RCC 7860 (cell line): Measurements from ENCODE around the gene TMEM126B.
"Not testable (repeated sequence)": the region's sequence is repeated elsewhere in the genome, so short reads cannot be mapped to it uniquely, and the experiment has no call there.

ENCODE experiments used
- DNase-seq: peaks from one replicate; pipeline ENCODE4 v3.0.0-alpha.2; 2015; ENCODE audit warnings: low spot score
- FAIRE-seq: peaks from 2 replicates; lab custom pipeline; 2012; peaks lifted over from hg19 to GRCh38; lab: Jason Lieb, UNC

The TMEM126B gene

DNA sequence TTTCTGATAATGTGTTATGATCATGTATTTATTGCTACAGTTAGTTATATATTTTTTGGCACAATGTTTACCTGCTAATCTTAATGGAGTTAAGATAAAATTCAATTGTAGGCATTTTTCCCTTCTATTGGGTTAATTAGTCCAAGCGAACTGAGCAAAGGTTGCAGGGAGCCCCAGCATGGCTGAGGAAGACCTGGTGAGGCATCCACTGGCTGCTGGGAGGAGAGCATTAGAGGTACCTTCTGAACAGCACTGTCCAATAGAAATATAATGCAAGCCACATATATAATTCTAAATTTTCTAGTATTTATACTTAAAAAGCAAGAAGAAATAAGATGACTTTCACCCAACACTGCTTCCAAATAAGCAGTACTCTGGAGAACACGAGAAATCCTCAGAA lies 18.7 kb downstream of the TMEM126B start:
- FAIRE-seq (no peak), DNase-seq (no peak)

DNA sequence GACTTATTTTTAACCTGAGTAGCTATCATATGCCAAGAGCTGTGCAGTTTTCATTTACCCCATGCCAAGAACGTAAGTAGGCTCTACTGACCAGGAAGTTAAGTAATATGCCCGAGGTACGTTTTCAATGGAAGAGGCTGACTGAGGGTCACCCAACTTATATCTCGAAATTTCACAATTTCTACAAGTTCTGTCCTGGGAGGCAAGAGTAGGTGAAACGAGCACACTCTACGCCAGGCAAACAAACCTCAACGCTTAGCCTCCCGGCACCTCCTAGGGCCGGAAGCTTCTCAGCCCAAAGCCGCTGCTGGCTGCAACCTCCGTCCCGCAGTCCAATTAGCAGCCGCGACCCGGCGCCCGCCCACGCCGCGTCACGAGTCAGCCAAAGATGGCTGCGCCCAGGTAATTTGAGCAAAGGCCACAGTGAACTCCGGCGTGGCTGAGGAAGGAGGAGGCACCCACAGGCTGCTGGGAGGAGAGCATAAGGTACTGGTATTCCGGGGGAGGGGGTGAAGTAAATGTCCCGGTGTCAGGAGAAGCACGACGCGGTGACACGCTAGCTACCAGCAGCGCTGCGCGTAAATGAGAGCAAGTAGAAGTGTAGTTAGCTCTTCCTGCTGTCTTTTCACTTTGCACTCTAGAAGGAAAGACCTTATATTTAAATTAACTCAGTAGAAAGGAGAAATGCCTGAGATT lies 19.4 kb downstream of the TMEM126B start, which contains the start of gene TMEM126A:
TMEM126A (plus strand) TSS at position 364 of the 696 bp plus-strand sequence. CDS start 2,289 bp downstream, outside the sequence.
- DNase-seq (peak; percentile 62), FAIRE-seq (peak; percentile 40)

DNA sequence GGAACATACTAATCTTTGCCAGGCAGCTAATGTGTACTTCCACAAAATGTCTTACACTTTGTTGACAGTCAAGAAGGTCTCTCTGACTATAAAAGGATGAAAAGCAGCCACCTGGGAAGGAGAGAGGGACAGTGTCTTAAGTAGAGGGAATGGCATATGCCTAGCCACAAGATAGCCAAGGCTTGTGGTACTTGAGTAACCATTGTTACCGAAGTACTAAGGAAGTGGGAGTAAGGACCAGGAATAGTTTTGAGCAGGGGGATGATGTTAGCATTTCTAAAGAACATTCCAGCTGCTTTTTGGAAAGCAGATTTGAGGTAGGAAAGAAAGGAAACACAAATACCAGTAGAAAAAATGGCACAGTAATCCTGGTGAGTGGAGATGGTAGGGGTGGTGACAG lies 22.7 kb downstream of the TMEM126B start:
- no peak for FAIRE-seq
- no peak for DNase-seq

DNA sequence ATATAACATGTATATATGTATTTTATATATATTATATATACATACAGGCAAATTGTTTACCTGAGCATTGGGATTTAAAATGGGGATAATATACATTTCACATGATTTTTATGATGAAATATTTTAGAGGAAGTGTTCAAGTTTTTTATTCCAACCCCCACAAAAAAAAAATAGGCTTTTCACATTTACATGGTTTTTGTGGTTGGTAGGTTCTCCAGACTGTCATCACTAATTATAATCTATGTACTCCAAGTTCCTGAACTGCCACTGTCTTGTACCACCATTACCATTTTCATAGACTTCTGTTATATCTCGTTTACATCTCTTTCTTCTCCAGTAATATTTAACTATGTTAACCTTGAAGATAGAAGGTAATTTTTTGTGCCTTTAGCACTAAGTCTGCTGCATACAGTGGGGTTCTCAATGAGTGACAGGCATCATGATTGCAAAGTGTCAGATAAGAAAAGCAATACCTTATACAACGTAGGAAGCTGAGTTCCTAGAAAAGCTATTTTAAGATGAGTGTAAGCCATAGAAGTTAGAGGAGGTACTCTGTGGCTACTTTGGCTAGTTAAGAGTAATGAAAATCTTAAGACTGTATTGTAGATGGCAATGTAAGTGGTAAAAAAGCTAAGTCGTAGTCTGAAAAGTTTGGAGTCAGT lies 24.5 kb downstream of the TMEM126B start:
- FAIRE-seq (no peak), DNase-seq (no peak)

DNA sequence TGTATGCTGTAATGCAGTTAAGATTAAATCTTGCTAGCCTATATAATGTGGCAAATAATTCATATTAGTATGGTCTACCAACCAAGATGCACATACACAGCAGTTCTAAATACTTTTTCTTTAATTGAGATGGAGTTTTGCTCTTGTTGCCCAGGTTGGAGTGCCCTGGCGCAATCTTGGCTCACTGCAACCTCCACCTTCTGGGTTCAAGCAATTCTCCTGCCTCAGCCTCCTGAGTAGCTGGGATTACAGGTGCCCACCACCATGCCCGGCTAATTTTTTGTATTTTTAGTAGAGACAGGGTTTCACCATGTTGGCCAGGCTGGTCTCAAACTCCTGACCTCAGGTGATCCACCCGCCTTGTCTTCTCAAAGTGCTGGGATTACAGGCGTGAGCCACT lies 25.9 kb downstream of the TMEM126B start:
- FAIRE-seq, DNase-seq: not testable (repeated sequence)

DNA sequence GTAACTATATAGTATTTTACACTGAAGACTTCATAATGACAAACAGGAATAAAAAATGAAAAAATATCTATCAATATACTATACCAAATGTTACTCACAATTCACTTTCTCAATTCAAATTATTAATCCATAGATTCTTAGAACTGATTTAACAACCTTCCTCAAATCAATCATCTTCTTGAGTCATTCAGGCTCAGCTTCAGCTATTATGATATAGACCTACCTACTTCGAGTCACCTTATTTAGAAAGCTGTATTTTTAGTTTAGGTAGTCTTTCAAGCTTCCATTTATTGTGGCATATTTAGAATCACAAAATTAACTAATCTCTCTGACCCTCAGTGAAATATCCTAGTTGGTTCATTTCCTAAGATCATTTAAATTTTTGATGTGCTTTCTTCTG lies 28.4 kb downstream of the TMEM126B start:
- no peak for FAIRE-seq
- DNase-seq, result no peak

DNA sequence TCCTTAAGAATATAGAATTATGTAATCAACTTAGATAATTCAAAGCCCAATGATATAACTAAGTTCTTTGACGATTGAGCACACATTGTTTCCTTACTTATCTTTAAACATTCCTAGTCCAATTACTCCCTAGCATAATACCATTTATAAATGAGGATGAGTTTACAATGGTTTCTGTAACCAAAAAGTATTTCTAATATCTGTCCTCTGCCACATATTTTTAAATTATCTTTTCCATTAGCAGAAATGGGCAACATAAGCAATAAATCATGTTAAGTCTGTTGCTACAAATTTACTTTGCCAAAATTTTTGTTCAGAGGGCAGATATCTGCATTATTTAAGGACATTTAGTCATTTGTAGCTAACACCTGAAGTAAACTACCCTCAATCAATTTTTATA lies 29.8 kb downstream of the TMEM126B start:
- FAIRE-seq (no peak), DNase-seq (no peak)

DNA sequence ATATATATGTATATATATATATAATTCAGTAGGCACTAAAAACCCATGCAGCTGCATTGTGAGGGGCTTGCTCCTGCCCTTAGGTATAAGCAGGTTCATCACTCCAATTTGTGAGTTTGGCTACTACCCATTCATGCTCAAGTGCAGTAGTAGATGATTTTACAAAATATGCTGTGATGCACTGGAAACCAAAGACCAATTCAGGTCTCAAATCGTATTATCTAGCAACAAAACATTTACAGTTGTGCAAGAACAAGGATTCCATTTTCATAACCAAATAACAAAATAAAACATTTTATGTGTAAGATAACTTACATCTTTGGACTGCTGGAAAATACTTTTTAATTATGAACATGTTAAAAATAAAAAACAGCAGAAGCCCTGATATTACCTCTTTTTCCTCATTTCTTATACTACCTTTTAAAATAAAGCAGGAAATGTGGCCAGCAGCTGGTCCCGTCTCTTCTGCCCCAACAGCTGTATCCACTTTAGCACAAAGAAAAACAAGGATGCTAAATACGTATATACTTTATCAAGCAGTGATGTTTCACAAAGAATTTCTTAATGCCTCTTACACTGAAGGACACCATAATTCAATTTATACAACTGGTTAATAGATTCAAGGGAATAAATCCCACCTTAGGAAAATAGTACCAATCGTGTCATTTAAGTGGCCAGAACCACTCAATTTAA lies 33.7 kb downstream of the TMEM126B start:
- no peak for FAIRE-seq
- DNase-seq, result no peak

DNA sequence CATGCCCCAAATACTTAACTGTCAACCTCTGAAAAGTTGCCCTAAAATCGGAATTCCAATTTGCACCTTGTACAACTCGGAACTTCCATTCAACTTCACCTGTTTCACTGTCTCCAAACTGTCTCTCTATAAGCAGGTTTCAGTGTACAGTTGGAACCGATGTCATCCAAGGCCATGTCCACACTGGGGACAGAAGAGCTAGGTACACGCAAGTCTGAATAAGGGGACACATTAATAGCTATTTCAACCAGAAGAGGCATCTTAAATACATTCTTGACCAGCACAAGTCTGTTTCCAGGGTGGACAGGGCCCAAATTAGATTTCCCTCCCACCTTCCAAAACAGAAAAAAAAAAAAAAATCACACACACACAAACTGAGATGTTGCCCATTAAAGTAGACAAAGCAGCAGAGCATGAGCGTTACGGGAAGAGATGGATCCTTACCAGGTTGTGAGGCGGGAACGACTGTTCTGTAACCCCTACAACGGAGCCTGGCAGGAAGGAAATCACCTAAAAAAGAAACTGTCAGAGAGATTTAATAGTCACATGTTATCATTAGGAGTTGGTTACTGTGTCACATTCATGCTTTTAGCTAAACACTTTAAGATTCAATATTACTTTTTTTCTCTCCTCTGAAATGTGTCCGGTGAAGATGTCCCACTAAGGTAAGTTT lies 34.8 kb downstream of the TMEM126B start:
- DNase-seq (no peak), FAIRE-seq (no peak)

DNA sequence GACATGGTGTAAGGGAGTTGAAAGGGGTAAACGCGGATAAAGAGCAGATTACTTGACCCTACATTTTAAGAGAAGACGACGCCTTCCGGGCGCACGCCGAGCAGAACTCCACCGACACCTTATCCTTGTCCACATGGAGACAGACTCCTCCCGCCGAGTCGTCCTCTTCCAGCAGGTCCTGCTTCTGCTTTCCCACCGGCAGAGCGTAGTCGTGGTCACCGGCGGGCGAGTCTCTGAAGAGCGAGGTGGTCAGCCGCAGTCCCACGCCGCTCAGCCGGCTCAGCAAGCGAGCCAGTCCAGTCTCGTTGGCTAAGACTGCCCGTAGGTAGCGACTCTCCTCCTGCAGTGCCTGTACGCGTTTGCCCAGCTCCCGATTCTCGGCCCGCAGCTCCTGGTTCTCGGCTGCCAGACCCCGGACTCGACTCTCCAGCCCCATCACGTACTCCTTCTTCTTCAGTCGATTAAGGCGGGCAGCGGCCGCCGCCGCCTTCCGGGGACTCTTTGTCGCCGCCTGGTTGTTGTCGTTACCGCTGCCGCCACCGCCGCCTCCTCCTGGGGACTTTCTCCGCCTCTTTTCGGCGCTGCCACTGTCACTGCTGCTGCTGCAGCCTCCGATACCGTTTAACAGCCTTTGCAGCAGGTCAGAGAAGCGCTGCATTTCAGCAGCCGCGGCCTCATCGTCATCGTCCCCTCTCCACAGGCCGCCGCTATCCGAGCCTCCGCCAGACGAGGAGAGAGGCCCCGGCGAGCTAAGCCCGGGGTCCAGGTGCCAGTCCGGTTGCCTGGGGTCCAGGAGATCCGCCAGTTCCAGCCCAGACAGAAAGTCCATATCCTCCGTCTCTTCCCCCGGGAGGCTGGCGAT lies 35.6 kb downstream of the TMEM126B start:
- FAIRE-seq, result no peak

DNA sequence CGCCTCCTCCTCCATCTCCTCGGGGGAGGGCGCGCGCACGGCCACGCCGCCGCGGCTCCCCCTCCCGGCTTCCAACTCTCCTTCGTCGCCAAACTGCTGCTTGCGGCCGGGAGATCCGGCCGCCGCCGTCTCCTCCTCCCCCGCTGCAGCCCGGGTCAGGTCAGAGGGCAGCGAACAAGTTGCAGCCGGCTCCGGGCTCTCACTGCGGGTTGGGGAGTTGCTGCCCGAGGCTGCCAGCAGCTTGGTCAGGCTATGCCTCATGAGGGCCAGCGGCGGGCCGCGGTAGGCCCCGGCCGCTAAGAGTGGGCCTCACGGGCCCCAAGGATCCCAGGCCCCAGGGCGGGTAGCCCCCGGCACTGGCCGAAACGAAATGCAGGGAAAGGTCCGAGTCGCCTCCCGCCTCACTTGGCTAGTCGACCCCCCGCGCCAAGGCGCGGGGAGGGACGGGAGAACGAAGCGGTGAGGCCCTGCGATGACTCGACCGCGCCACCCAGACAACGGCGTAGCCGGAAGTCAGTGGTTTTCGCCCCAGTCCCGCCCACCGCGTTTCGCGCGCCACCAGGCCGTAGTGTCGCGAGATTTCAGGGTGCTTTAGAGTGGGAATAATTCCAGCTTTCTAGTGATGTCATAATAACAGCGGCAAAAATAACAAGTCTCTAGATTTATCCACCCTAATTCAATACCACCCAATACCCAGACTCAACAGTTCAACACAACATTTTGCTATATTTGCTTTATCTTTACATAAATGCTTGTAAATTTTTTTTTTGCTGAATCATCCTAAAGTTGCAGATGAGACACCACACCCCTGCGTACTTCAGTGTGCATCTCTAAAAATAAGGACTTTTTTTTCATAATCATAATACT lies 36.5 kb downstream of the TMEM126B start, which contains the start of gene CREBZF:
CREBZF (minus strand) TSS at position 515 of the 867 bp plus-strand sequence; CDS start at position 261, 254 bp downstream.
- DNase-seq, result peak; percentile 84
- FAIRE-seq, result peak; percentile 72

More for the DNA sequence above, 35.6 kb downstream of the TMEM126B start:
- peak; percentile 54 for DNase-seq

DNA sequence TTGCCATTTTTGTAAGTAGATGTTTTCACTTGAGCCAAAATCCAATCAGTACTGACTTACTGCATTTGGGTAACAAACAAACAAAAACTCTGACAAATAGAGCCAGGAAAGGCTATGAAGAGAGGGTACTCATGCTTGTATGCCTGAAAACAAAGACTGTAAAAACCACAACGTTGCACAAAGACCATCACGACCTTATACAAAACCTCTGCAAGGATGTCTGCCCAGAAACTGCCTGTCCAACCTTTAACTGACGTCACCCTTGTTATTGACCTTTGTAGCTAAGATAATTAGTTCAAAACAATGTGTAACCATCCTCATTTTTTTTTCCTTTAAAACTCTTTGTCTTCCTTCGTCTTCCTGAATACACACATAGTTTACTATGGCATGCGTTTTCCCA lies 37.3 kb downstream of the TMEM126B start:
- FAIRE-seq (no peak), DNase-seq (no peak)

DNA sequence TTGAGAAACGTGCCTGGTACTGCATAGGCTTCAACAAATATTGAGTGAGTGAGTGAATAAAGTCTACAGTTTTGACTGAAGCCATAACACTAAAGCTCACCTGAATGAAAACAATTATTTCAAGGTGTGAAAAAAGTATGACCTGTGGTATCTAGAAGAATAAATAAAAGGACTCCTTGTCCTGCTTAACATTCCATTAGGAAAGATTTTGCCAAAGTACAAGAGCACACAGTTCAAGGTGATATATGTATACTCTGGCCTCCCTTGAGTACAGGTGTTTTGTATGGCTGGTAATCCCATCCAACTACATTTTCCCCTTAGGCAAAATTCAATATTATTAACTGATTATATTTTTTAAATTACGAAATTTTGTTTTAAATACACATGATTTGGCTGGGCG lies 38.3 kb downstream of the TMEM126B start:
- FAIRE-seq, result no peak
- no peak for DNase-seq

DNA sequence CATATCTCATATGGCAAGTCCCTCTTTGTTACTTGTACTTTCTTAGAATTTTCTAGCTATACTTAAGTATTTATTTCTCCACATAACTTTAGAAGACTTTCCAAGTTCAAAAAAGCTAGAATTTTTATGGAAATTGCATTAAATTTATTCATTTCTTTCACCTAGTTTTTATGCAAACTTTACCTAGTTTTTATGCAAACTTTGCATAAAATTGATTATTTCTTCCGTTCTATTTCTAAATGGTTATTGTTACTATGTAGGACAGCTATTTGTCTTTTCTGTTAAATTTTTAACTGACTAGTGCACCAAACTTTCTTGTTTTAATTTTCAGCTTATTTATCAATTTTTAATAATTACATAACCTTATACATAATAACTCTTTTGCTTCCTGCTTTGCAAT lies 39.8 kb downstream of the TMEM126B start:
- FAIRE-seq (no peak), DNase-seq (no peak)

DNA sequence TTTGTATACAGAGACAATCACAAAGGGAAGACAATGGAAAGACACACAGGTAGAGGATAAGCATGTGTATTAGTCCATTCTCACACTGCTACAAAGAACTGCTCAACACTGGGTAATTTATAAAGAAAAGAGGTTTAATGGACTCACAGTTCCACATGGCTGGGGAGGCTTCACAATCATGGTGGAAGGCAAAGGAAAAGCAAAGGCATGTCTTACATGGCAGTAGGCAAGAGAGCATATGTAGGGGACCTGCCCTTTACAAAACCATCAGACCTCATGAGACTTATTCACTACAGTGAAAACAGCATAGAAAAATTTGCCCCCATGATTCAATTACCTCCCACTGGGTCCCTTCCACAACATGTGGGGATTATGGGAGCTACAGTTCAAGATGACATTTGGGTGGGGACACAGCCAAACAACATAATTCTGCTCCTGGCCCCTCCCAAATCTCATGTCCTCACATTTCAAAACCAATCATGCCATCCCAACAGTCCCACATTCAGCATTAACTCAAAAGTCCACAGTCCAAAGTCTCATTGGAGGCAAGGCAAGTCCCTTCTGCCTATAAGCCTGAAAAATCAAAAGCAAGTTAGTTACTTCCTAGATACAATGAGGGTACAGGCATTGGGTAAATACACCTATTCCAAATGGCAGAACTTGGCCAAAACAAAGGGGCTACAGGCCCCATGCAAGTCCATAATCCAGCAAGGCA lies 42.7 kb downstream of the TMEM126B start:
- not testable (repeated sequence) for FAIRE-seq, DNase-seq

DNA sequence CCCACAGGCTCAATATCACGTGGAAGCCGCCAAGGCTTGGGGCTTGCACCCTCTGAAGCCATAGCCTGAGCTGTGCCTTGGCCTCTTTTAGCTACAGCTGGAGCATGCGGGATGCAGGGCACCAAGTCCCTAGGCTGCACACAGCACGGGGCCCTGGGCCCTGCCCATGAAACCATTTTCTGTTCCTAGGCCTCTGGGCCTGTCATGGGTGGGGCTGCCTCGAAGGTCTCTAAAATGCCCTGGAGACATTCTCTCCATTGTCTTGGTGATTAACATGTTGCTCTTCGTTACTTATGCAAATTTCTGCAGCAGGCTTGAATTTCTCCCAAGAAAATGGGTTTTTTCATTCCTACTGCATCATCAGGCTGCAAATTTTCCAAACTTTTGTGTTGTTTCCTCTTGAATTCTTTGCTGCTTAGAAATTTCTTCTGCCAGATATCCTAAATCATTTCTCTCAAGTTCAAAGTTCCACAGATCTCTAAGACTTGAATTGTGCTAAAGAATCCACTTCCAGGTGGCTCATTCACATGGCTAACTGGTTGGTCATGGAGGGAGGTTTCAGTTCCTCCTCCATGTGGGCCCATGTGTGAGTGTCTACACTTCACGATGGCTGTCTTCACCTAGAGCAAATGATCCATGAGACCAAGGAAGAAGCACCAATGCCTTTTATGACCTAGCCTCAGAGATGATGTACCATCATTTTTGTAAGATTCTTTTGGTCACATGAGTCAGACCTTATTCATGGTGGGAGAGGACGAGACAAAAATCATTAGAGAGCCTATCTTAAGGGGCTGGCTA lies 43.9 kb downstream of the TMEM126B start:
- DNase-seq (peak; percentile 14), FAIRE-seq (no peak)

DNA sequence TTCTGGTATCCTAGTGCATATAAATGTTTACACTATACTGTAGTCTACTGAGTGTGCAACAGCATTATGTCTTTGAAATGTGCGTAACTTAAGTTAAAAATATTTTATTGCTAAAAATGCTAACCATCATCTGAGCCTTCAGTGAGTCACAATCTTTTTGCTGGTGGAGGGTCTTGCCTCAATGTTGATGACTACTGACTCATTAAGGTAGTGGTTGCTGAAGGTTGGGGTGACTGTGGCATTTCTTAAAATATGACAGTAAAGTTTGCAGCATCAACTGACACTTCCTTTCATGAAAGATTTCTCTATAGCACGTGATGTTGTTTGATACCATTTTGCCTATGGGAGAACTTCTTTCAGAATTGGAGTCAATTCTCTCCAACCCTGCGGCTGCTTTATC lies 45.0 kb downstream of the TMEM126B start:
- DNase-seq (no peak), FAIRE-seq (no peak)

DNA sequence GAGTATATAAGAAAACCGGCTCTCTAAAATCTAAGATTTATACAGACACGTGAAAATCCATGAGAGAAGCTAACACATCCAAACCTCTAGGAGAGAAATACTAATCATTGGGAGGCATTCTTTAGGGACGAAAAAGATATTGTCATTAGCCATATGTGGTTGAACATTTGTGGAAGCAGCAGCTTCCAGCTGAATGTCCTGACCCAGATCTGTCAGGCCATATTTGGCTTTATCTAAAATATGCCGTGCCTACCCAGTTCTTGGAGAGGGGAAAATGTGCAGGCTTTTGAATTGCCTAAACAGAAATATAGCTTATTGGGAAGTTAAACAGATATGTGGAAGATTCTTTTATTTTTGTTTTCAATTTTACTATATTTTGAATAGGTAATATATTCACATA lies 51.2 kb downstream of the TMEM126B start:
- DNase-seq (no peak), FAIRE-seq (no peak)
